BLaER1 treated with 17β-estradiol and CSF1 and Interleukin-3, amounts not matched to agents 10 nM and 100 nM (cell line): ENCODE measurements around the gene GPC5.

Experiments
- H3K27ac ChIP-seq, 11 experiments: shearing (Covaris generic); formaldehyde crosslinking; 2 replicates each; pipeline ENCODE4 v1.8.1; 2022
- H3K27me3 ChIP-seq, 11 experiments: shearing (Covaris generic); formaldehyde crosslinking; 2 replicates each; pipeline ENCODE4 v1.8.1; 2022
- H3K36me3 ChIP-seq, 11 experiments: shearing (Covaris generic); formaldehyde crosslinking; 2 replicates each; pipeline ENCODE4 v1.8.1; 2022
- H3K4me1 ChIP-seq, 10 experiments: shearing (Covaris generic); formaldehyde crosslinking; 2 replicates each; pipeline ENCODE4 v1.8.1; 2022
- H3K4me2 ChIP-seq, 11 experiments: shearing (Covaris generic); formaldehyde crosslinking; 2 replicates each; pipeline ENCODE4 v1.8.1; 2022
- H3K4me3 ChIP-seq, 10 experiments: shearing (Covaris generic); formaldehyde crosslinking; 2 replicates each; pipeline ENCODE4 v1.8.1; 2022
- H3K9ac ChIP-seq, 11 experiments: shearing (Covaris generic); formaldehyde crosslinking; 2 replicates each; pipeline ENCODE4 v1.8.1; 2022
- H3K9me3 ChIP-seq, 11 experiments: shearing (Covaris generic); formaldehyde crosslinking; replicated peaks in 1 of 11; 2 replicates each; pipeline ENCODE4 v1.8.1; 2022
- H4K20me1 ChIP-seq, 11 experiments: shearing (Covaris generic); formaldehyde crosslinking; 2 replicates each; pipeline ENCODE4 v1.8.1; 2022
- Cebpa-rat ChIP-seq, 11 experiments: shearing (Covaris generic); IDR thresholded peaks; 2 replicates each; pipeline ENCODE4 v1.8.1; 2022

Gene GPC5

DNA sequence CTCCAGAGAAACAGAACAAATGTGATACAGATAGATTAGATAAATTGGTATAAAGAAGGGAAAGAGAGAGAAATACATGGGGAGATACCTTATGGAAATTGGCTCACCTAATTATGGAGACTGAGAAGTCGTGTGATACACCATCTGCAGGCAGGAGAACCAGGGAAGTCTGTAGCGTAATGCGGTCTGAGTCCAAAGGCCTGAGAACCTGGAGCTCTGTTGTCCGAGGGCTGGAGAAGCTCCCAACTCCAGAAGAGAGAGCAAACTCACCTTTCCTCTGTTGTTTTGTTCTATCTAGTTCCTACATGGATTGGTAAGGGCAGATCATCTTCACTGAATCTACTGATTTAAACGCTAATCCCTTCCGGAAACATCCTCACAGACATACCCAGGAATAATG lies 1179.9 kb downstream of the GPC5 start:
- Histone ChIP-seq H3K27me3 (no peaks in the 10 kb centered on the region), H3K9me3 (no peaks in the 10 kb centered on the region), H3K36me3 (no peaks in the 10 kb centered on the region), H3K27ac (no peak overlapping the region), H3K9ac (no peak overlapping the region), H4K20me1 (no peaks in the 10 kb centered on the region), H3K4me2 (no peak overlapping the region), H3K4me3 (no peak overlapping the region), H3K4me1 (peaks cover 0 to 18% (median 7%) of the 10 kb centered on the region in 10 experiments; a peak in 12 of 20 replicates)
- no peak for TF ChIP-seq Cebpa-rat (IDR thresholded peaks at IDR 0.05)

- H3K27me3 ChIP-seq, result no peaks in the 10 kb centered on the region
- H3K4me2 ChIP-seq, result no peak overlapping the region
- H3K27ac ChIP-seq, result no peak overlapping the region
- H3K9ac ChIP-seq, result no peak overlapping the region
- H3K4me3 ChIP-seq, result no peak overlapping the region
- TF ChIP-seq Cebpa-rat (IDR thresholded peaks at IDR 0.05), result no peak
- H3K4me1 ChIP-seq, result no peaks in the 10 kb centered on the region
- no peaks in the 10 kb centered on the region for H4K20me1 ChIP-seq
- peaks cover 0 to 6% (median 0%) of the 10 kb centered on the region in 11 experiments; a peak in 2 of 22 replicates for H3K9me3 ChIP-seq
- no peaks in the 10 kb centered on the region for H3K36me3 ChIP-seq
These were observed 1191.5 kb downstream of the GPC5 start for GRCh38 chr13:92589955-92590354.

GRCh38 chr13:92590503-92590908 lies 1192.1 kb downstream of the GPC5 start:
- Histone ChIP-seq H3K4me2 (no peak overlapping the region), H3K4me3 (no peak overlapping the region), H3K27ac (no peak overlapping the region), H4K20me1 (no peaks in the 10 kb centered on the region), H3K9me3 (0 out of 22 replicates have a peak, but pooled peaks cover 0 to under 1% (median 0%) of the 10 kb centered on the region in 11 experiments), H3K27me3 (no peaks in the 10 kb centered on the region), H3K9ac (no peak overlapping the region), H3K36me3 (no peaks in the 10 kb centered on the region), H3K4me1 (no peaks in the 10 kb centered on the region)
- no peak for TF ChIP-seq Cebpa-rat (IDR thresholded peaks at IDR 0.05)

GRCh38 chr13:92591117-92591516 lies 1192.7 kb downstream of the GPC5 start:
- TF ChIP-seq Cebpa-rat (IDR thresholded peaks at IDR 0.05), result no peak
- Histone ChIP-seq H3K36me3 (no peaks in the 10 kb centered on the region), H3K4me1 (no peaks in the 10 kb centered on the region), H3K4me2 (no peak overlapping the region), H3K27ac (no peak overlapping the region), H3K4me3 (no peak overlapping the region), H3K27me3 (no peaks in the 10 kb centered on the region), H3K9ac (no peak overlapping the region), H3K9me3 (no peaks in the 10 kb centered on the region), H4K20me1 (no peaks in the 10 kb centered on the region)

DNA sequence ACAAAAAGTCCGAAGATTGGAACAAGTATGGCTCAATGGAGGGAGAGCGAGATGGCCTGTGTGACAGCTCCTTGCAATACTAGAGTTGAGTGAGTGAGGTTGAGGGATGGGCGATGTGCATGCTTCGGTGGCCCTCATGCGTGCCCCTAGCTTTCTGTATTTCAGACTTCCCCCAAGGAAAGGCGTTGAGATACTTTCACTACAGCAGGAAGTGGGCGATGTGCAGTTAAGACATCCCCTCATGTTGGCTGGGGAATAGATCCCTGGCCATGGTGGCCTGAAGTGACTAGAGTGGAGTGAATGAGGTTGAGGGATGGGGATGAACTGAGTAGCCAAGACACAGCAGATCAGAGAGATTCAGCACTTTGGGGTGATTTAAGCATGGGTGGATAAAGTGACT lies 1194.3 kb downstream of the GPC5 start:
- Histone ChIP-seq H3K9me3 (no peaks in the 10 kb centered on the region), H3K27me3 (no peaks in the 10 kb centered on the region), H4K20me1 (no peaks in the 10 kb centered on the region), H3K4me3 (no peak overlapping the region), H3K4me2 (no peak overlapping the region), H3K9ac (no peak overlapping the region), H3K4me1 (no peaks in the 10 kb centered on the region), H3K36me3 (no peaks in the 10 kb centered on the region), H3K27ac (no peak overlapping the region)
- no peak for TF ChIP-seq Cebpa-rat (IDR thresholded peaks at IDR 0.05)

DNA sequence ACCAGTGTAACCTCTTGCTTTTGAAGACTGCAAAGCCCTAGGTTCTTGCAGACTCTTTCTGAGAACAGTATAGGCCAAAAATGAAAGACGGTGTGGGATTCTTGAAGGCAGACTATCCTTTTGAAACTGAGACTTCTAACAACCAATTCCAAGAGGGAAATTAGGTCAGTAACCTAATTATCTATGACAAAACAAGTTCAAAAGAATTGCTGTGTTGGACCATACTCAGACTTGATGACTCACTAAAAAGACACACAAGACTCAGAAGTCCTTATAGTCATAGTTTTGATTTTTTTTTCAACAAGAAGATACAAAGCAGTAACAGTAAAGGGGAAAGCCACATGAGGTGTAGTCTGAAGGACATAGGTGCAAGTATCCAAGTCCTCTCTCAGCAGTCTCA lies 1204.1 kb downstream of the GPC5 start:
- Histone ChIP-seq H3K36me3 (no peaks in the 10 kb centered on the region), H4K20me1 (no peaks in the 10 kb centered on the region), H3K9me3 (no peaks in the 10 kb centered on the region), H3K4me1 (no peaks in the 10 kb centered on the region), H3K4me2 (no peak overlapping the region), H3K9ac (no peak overlapping the region), H3K27me3 (no peaks in the 10 kb centered on the region), H3K27ac (no peak overlapping the region), H3K4me3 (no peak overlapping the region)
- no peak for TF ChIP-seq Cebpa-rat (IDR thresholded peaks at IDR 0.05)

DNA sequence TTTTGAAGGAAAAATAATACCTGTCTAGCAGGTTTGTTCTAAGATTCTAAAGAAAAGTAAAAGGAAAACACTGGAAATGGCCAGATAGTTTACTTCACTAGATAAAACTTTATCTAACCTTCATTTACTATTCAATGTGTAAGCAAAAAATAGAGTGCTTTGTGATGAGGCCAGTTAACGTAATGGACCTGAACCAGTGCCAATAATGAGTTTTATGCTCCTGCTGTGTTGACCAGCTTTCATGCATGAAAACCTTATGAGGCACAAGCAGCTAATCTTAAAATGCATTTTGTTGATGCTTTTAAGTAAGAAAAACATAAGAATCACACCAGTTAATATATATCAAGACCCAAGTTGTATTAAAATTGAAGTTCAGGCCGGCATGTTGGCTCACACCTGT lies 1211.0 kb downstream of the GPC5 start:
- no peaks in the 10 kb centered on the region for H3K27me3 ChIP-seq
- TF ChIP-seq Cebpa-rat (IDR thresholded peaks at IDR 0.05), result no peak

GRCh38 chr13:92612892-92613291 lies 1214.5 kb downstream of the GPC5 start:
- TF ChIP-seq Cebpa-rat (IDR thresholded peaks at IDR 0.05), result no peak
- Histone ChIP-seq H3K27me3 (no peaks in the 10 kb centered on the region), H3K36me3 (no peaks in the 10 kb centered on the region), H3K9me3 (no peaks in the 10 kb centered on the region), H3K4me3 (no peak overlapping the region), H4K20me1 (no peaks in the 10 kb centered on the region), H3K4me2 (no peak overlapping the region), H3K4me1 (no peaks in the 10 kb centered on the region), H3K9ac (no peak overlapping the region), H3K27ac (no peak overlapping the region)

More for the DNA sequence above, 1211.0 kb downstream of the GPC5 start:
- no peak overlapping the region for H3K4me2 ChIP-seq
- no peaks in the 10 kb centered on the region for H3K36me3 ChIP-seq
- H4K20me1 ChIP-seq, result no peaks in the 10 kb centered on the region
- no peak overlapping the region for H3K9ac ChIP-seq
- no peak overlapping the region for H3K4me3 ChIP-seq
- no peaks in the 10 kb centered on the region for H3K4me1 ChIP-seq
- no peaks in the 10 kb centered on the region for H3K9me3 ChIP-seq
- no peak overlapping the region for H3K27ac ChIP-seq

GRCh38 chr13:92613921-92614320 lies 1215.5 kb downstream of the GPC5 start:
- TF ChIP-seq Cebpa-rat (IDR thresholded peaks at IDR 0.05), result no peak
- Histone ChIP-seq H3K27me3 (no peaks in the 10 kb centered on the region), H3K36me3 (no peaks in the 10 kb centered on the region), H3K4me1 (no peaks in the 10 kb centered on the region), H3K4me2 (no peak overlapping the region), H3K9me3 (no peaks in the 10 kb centered on the region), H3K4me3 (no peak overlapping the region), H3K27ac (no peak overlapping the region), H4K20me1 (no peaks in the 10 kb centered on the region), H3K9ac (no peak overlapping the region)

DNA sequence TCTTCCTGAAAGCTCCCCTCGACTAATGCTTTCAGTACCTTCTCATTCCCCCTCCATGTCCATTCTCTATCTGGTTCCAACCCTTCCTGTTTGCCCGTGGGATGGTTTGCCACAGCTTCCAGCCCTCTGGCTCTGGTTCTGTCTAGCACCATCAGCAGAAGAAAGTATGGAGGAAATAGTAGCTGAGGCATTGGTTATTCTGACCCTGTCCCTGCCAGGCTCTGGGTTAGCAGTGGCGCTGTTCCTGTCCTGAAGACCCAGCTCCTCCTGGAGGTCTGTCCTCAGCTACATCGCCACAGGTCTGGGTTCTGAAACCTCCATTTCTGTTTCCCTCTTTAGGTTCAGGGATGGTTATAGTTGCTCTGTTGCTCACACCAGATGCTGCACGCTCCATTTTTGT lies 1223.6 kb downstream of the GPC5 start:
- Histone ChIP-seq H3K4me2 (no peak overlapping the region), H3K4me3 (no peak overlapping the region)
- TF ChIP-seq Cebpa-rat (IDR thresholded peaks at IDR 0.05), result no peak

DNA sequence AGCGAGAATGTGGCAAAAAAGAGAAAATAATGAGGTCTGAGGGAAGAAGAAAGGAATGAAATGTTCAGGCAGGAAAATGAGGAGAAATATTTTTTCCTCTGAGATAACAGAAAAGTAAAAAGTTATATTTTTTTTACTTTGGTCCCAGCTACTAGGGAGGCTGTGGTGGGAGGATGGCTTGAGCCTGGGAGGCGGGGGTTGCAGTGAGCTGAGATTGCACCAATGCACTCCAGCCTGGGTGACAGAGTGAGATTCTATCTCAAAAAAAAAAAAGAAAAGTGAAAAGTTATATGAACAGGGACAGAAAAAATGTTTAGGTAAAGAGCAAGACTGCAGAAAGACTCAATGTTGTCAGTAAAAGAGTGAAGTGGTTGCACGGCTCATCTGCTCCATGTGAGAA lies 1224.5 kb downstream of the GPC5 start:
- H3K4me2 ChIP-seq, result no peak overlapping the region
- no peaks in the 10 kb centered on the region for H4K20me1 ChIP-seq
- no peak for TF ChIP-seq Cebpa-rat (IDR thresholded peaks at IDR 0.05)

More for the DNA sequence above, 1223.6 kb downstream of the GPC5 start:
- no peaks in the 10 kb centered on the region for H3K9me3 ChIP-seq
- no peak overlapping the region for H3K27ac ChIP-seq
- no peak overlapping the region for H3K9ac ChIP-seq
- H4K20me1 ChIP-seq, result no peaks in the 10 kb centered on the region
- H3K27me3 ChIP-seq, result no peaks in the 10 kb centered on the region
- H3K36me3 ChIP-seq, result no peaks in the 10 kb centered on the region
- H3K4me1 ChIP-seq, result no peaks in the 10 kb centered on the region

More for the DNA sequence above, 1224.5 kb downstream of the GPC5 start:
- Histone ChIP-seq H3K9ac (no peak overlapping the region), H3K27me3 (no peaks in the 10 kb centered on the region), H3K27ac (no peak overlapping the region), H3K9me3 (no peaks in the 10 kb centered on the region), H3K4me1 (no peaks in the 10 kb centered on the region), H3K4me3 (no peak overlapping the region), H3K36me3 (no peaks in the 10 kb centered on the region)
